ENCODE results near the gene C11orf54. TPM values are rescaled to one million over a fixed set of nuclear protein-coding genes. Genes with fewer than 3 reads are reported as not detected.

Gene C11orf54
- total RNA-seq, 1 experiment from 2014 or later: 37.2 TPM

DNA sequence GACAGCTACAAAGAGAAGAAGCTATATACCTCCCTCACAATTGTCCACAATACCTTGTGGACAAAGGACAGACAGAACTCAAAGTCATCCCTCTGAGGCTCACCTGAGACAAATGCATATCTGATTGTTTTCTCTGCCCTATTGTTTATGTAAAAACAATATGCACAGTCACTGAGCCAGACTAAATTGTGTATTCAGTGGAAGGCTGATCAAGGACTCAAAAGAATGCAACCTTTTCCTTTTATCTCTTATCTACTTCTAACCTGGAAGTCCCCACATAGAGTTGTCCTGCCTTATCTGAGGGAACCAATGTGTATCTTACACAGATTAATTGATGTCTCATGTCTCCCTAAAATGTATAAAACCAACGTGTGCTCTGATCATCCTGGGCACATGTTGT lies 28.7 kb downstream of the C11orf54 start:
- peaks cover 12% of the 10 kb centered on the region; the same call in 1 of the 2 replicates for H3K4me1 ChIP-seq (replicated peaks; ENCODE audit: insufficient read depth)
- H3K79me2 ChIP-seq (ENCODE audit: low read depth): no peaks in the 10 kb centered on the region
- DNase-seq: no peak
- no peaks in the 10 kb centered on the region for H3K27me3 ChIP-seq (ENCODE audit: insufficient read depth, low read depth)
- TF ChIP-seq, protein P1, sequence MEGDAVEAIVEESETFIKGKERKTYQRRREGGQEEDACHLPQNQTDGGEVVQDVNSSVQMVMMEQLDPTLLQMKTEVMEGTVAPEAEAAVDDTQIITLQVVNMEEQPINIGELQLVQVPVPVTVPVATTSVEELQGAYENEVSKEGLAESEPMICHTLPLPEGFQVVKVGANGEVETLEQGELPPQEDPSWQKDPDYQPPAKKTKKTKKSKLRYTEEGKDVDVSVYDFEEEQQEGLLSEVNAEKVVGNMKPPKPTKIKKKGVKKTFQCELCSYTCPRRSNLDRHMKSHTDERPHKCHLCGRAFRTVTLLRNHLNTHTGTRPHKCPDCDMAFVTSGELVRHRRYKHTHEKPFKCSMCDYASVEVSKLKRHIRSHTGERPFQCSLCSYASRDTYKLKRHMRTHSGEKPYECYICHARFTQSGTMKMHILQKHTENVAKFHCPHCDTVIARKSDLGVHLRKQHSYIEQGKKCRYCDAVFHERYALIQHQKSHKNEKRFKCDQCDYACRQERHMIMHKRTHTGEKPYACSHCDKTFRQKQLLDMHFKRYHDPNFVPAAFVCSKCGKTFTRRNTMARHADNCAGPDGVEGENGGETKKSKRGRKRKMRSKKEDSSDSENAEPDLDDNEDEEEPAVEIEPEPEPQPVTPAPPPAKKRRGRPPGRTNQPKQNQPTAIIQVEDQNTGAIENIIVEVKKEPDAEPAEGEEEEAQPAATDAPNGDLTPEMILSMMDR (conservative IDR thresholded peaks at IDR 0.05): no peak
- TF ChIP-seq EZH2 (IDR thresholded peaks at IDR 0.05; ENCODE audit: low read depth): no peak
- H3K27ac ChIP-seq: no peak overlapping the region
- POLR2A ChIA-PET (ENCODE audit: unreplicated experiment): no interaction called here
- H3K4me2 ChIP-seq: no peak overlapping the region
- intact Hi-C loops (cut with micrococcal nuclease; ENCODE audit: unreplicated experiment): no loop called here
- no peaks in the 10 kb centered on the region for H3K36me3 ChIP-seq (ENCODE audit: low read depth)
- CTCF ChIA-PET: no interaction called here
- H3K4me3 ChIP-seq: no peak overlapping the region
- BruUV-seq (replicated peaks): no TSS peak
- H3F3A ChIP-seq (ENCODE audit: insufficient read depth, low read depth): peaks cover 9% of the 10 kb centered on the region; the same call in 1 of the 2 replicates
- H4K20me1 ChIP-seq (ENCODE audit: insufficient read depth): no peaks in the 10 kb centered on the region
- H2AFZ ChIP-seq: no peak overlapping the region
- no peaks in the 10 kb centered on the region for H3K9me2 ChIP-seq (ENCODE audit: insufficient read depth)
- no peaks in the 10 kb centered on the region for H3K9me3 ChIP-seq (ENCODE audit: insufficient read depth, low read depth)

- intact Hi-C loops (cut with micrococcal nuclease; ENCODE audit: unreplicated experiment): no loop called here
- no peaks in the 10 kb centered on the region for H4K20me1 ChIP-seq (ENCODE audit: insufficient read depth)
- H3K9me3 ChIP-seq (ENCODE audit: insufficient read depth, low read depth): no peaks in the 10 kb centered on the region
- BruUV-seq (replicated peaks): no TSS peak
- H2AFZ ChIP-seq: no peak overlapping the region
- no peak for DNase-seq
- H3K4me3 ChIP-seq: no peak overlapping the region
- 0 out of 2 replicates have a peak, but pooled peaks cover under 1% of the 10 kb centered on the region for H3K4me1 ChIP-seq (replicated peaks; ENCODE audit: insufficient read depth)
- H3F3A ChIP-seq (ENCODE audit: insufficient read depth, low read depth): peaks cover 1% of the 10 kb centered on the region; the same call in 1 of the 2 replicates
- no peak for TF ChIP-seq EZH2 (IDR thresholded peaks at IDR 0.05; ENCODE audit: low read depth)
- TF ChIP-seq, protein P1 (conservative IDR thresholded peaks at IDR 0.05): no peak
- H3K36me3 ChIP-seq (ENCODE audit: low read depth): no peaks in the 10 kb centered on the region
- H3K9me2 ChIP-seq (ENCODE audit: insufficient read depth): no peaks in the 10 kb centered on the region
- H3K27me3 ChIP-seq (ENCODE audit: insufficient read depth, low read depth): no peaks in the 10 kb centered on the region
- H3K4me2 ChIP-seq: no peak overlapping the region
- POLR2A ChIA-PET (ENCODE audit: unreplicated experiment): no interaction called here
- CTCF ChIA-PET: no interaction called here
- H3K27ac ChIP-seq: no peak overlapping the region
- H3K79me2 ChIP-seq (ENCODE audit: low read depth): no peaks in the 10 kb centered on the region
Measured at GRCh38 chr11:93772123-93772522, 30.7 kb downstream of the C11orf54 start.

- no peak for DNase-seq
- Histone ChIP-seq H4K20me1 (ENCODE audit: insufficient read depth) (no peaks in the 10 kb centered on the region), H3K27me3 (ENCODE audit: insufficient read depth, low read depth) (no peaks in the 10 kb centered on the region), H3K36me3 (ENCODE audit: low read depth) (no peaks in the 10 kb centered on the region), H3K79me2 (ENCODE audit: low read depth) (no peaks in the 10 kb centered on the region), H3K4me3 (no peak overlapping the region), H3K9me3 (ENCODE audit: insufficient read depth, low read depth) (no peaks in the 10 kb centered on the region), H2AFZ (no peak overlapping the region), H3K27ac (no peak overlapping the region), H3K9me2 (ENCODE audit: insufficient read depth) (no peaks in the 10 kb centered on the region), H3F3A (ENCODE audit: insufficient read depth, low read depth) (no peaks in the 10 kb centered on the region), H3K4me1 (replicated peaks; ENCODE audit: insufficient read depth) (no peaks in the 10 kb centered on the region), H3K4me2 (no peak overlapping the region)
- CTCF ChIA-PET: no interaction called here
- POLR2A ChIA-PET (ENCODE audit: unreplicated experiment): no interaction called here
- no peak for TF ChIP-seq EZH2 (IDR thresholded peaks at IDR 0.05; ENCODE audit: low read depth)
- TF ChIP-seq, protein P1 (conservative IDR thresholded peaks at IDR 0.05): no peak
- BruUV-seq (replicated peaks): no TSS peak
- intact Hi-C loops (cut with micrococcal nuclease; ENCODE audit: unreplicated experiment): no loop called here
Measured at GRCh38 chr11:93773045-93773477, 31.6 kb downstream of the C11orf54 start.
